WTC11 (cell line): ENCODE data around the gene PHKG2.

Experiments
- ATF3 ChIP-seq: sonication (generic); formaldehyde crosslinking; conservative IDR thresholded peaks from 2 replicates; pipeline ENCODE4 v1.8.1; 2022; ENCODE audit warnings: mild to moderate bottlenecking, missing genetic modification reagents
- CTCF ChIP-seq: fragments of 200-600 bp; IDR thresholded peaks from 2 replicates; pipeline ENCODE4 v1.8.0; 2022; ENCODE audit warnings: antibody characterized with exemption
- RELA ChIP-seq: sonication (generic); formaldehyde crosslinking; IDR thresholded peaks from 2 replicates; pipeline ENCODE4 v1.8.1; 2022; ENCODE audit warnings: missing genetic modification reagents, mild to moderate bottlenecking, borderline replicate concordance
- ZNF416 ChIP-seq: fragments of 250-450 bp; sonication (Bioruptor Pico); IDR thresholded peaks from 2 replicates; pipeline ENCODE4 v1.9.0; 2021; ENCODE audit warnings: mild to moderate bottlenecking, inconsistent platforms

GRCh38 chr16:30747331-30747730 is 894 bp upstream of the PHKG2 start:
- TF ChIP-seq ATF3 (CRISPR knock-in tag) (no peak), ZNF416 (CRISPR knock-in tag) (no peak), CTCF (no peak), RELA (CRISPR knock-in tag) (no peak)
